GM18951 (cell line): ENCODE results near the gene RABGEF1.
"Not testable (repeated sequence)": the region's sequence is repeated elsewhere in the genome, so short reads cannot be mapped to it uniquely, and the experiment has no call there.

Experiments
- POLR2A ChIP-seq: IDR thresholded peaks from 4 replicates; pipeline ENCODE4 v1.6.1; 2011; ENCODE audit warnings: mild to moderate bottlenecking; ENCODE audit not compliant: insufficient read length, insufficient read depth; ENCODE audit errors: extremely low read depth
- in situ Hi-C: fragments of 300-500 bp; cut with MboI; formaldehyde crosslinking; loops from one replicate; pipeline ENCODE4 v1.12.0; 2022; ENCODE audit warnings: low sequenced_read_pairs, mixed read lengths, inconsistent platforms; ENCODE audit not compliant: unreplicated experiment

Gene RABGEF1

GRCh38 chr7:66720561-66720960 lies 20.0 kb upstream of the RABGEF1 start:
- TF ChIP-seq POLR2A: no peak
- in situ Hi-C loops: no loop called here

- in situ Hi-C loops: no loop called here
- TF ChIP-seq POLR2A: no peak
Observed at GRCh38 chr7:66725843-66726242, 14.7 kb upstream of the RABGEF1 start.

GRCh38 chr7:66727058-66727457 lies 13.5 kb upstream of the RABGEF1 start:
- no peak for TF ChIP-seq POLR2A
- in situ Hi-C loops: no loop called here

DNA sequence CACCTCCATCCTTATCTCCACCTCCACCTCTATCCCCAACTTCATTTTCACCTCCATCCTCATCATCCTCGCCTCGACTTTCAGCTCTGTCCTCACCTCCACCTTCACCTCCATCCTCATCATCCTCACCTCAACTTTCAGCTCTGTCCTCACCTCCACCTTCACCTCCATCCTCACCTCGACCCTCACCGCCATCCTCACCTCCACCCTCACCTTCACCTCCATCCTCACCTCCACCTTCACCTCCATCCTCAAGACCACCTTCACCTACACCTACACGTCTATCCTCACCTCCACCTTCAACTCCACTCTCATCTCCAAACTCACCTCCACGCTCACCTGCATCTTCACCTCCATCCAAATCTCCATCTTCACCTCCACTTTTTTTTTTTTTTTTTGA lies 12.0 kb upstream of the RABGEF1 start:
- TF ChIP-seq POLR2A: no peak
- in situ Hi-C loops: no loop called here

DNA sequence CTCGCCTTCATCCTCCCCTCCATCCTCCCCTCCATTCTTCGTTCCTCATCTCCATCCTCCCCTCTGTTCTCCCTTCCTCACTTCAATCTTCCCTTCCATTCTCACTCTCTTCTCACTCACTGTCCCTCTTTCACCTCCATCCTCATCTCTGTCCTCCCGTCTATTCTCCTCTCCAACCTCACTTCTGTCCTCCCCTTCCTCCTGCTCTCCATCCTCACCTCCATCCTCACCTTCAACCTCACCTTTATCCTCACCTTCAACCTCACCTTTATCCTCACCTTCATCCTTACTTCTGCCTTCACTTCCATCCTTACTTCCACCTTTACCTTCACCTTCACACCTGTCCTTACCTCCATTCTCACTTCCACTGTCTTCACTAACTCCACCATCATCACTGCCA lies 11.3 kb upstream of the RABGEF1 start:
- in situ Hi-C loops: no loop called here
- TF ChIP-seq POLR2A: no peak

DNA sequence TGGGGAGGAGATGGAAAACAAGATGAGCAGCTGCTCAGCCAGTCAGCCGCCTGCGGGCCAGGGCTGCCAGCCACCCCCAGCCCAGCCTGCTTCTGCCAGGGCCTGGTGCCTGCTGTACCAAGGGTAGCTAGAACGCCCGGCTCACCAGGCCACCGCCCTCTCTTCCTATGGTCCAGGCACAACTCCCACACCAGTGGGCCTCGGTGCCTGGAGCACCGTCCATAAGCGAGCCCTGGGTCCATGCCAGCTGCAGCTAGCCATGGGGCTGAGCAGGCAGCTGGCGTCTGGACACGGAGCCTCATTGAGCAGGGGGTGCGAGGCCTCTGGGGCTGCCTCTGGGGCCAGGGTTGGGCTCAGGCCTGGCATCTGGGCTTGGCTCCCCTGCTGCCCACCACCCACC lies 8.5 kb upstream of the RABGEF1 start:
- in situ Hi-C loops: no loop called here
- TF ChIP-seq POLR2A: no peak

DNA sequence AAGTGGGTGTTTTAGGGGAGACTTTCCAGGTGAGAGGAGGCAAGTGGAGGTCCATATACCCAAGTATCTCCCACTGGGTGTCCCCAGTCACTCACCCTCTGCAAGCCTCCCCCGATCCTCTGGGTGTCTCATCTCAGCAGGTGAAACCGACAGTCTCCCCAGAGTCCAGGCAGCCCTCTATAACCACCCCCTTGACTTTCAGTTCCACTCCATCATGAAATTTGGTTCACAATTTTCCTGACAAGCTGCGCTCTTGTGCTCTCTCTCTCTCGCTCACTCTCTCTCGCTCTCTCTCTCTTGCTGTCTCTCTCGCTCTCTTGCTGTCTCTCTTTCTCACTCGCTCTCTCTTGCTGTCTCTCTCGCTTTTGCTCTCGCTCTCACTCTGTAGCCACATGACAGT lies 8.1 kb upstream of the RABGEF1 start:
- no peak for TF ChIP-seq POLR2A

GRCh38 chr7:66734006-66734405 lies 6.5 kb upstream of the RABGEF1 start:
- in situ Hi-C loops: no loop called here
- TF ChIP-seq POLR2A: no peak

More for the DNA sequence above, 8.1 kb upstream of the RABGEF1 start:
- in situ Hi-C loops: no loop called here

GRCh38 chr7:66735154-66735553 lies 5.4 kb upstream of the RABGEF1 start:
- in situ Hi-C loops: no loop called here
- TF ChIP-seq POLR2A: no peak

GRCh38 chr7:66735850-66736249 lies 4.7 kb upstream of the RABGEF1 start:
- in situ Hi-C loops: no loop called here
- no peak for TF ChIP-seq POLR2A

GRCh38 chr7:66736892-66737291 lies 3.6 kb upstream of the RABGEF1 start:
- in situ Hi-C loops: no loop called here
- TF ChIP-seq POLR2A: no peak

DNA sequence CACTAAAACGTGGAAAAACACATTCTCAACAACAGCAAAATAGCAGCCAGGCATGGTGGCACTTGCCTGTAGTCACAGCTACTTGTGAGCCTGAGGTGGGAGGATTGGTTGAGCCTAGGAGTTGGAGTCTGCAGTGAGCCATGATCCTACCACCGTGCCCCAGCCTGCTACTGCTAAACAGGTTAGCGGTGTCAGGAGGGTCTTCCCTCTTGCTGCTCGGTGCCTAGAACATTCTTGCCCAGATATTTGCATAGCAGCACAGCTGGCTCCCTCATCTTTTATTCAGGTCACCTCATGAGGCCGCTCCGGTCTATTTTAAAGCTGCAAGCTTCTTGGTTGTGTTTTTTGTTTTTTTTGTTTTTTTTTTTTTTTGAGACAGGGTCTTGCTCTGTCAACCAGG lies 2.9 kb upstream of the RABGEF1 start:
- no peak for TF ChIP-seq POLR2A
- in situ Hi-C loops: no loop called here

GRCh38 chr7:66739477-66739876 lies 1.1 kb upstream of the RABGEF1 start:
- TF ChIP-seq POLR2A: no peak
- in situ Hi-C loops: no loop called here

GRCh38 chr7:66739953-66740301 lies 606 bp upstream of the RABGEF1 start:
- TF ChIP-seq POLR2A: no peak

GRCh38 chr7:66740980-66741709 lies 612 bp downstream of the RABGEF1 start:
- in situ Hi-C loops: not testable (repeated sequence)

More at GRCh38 chr7:66739953-66740301, 606 bp upstream of the RABGEF1 start:
- in situ Hi-C loops: no loop called here
